Naive thymus-derived CD4-positive, alpha-beta T cell (primary cell): ENCODE data around the gene CCDC170. TPM values are rescaled to one million over a fixed set of nuclear protein-coding genes. Genes with fewer than 3 reads are reported as not detected.
A peak's percentile ranks its signal among the peaks of the same experiment; 100 is the strongest.

Experiments
- ATAC-seq: fragments of 150-1000 bp; cut with Tn5 transposase; 2 replicates; pipeline ENCODE4 v1.10.0; 2021; ENCODE audit warnings: mild to moderate bottlenecking, moderate library complexity
- CTCF ChIA-PET: fragments of 350-600 bp; sonication (Branson Sonifier 250); formaldehyde crosslinking; loops from one replicate; lab custom pipeline; 2021; ENCODE audit warnings: antibody characterized with exemption; lab: Charles Lee
- POLR2A ChIA-PET: fragments of 350-600 bp; sonication (Branson Sonifier 250); formaldehyde crosslinking; loops from one replicate; lab custom pipeline; 2021; ENCODE audit warnings: antibody characterized with exemption, inconsistent platforms; lab: Charles Lee
- DNase-seq, 9 donors: peaks; one replicate each; pipeline versions ENCODE4 v3.0.0 to v3.0.0-alpha.2; 2020 to 2022; ENCODE audit warnings: mixed read lengths in 1 of 9
- H3K27ac ChIP-seq: one replicate; pipeline ENCODE4 v1.7.0; 2013; ENCODE audit warnings: mild to moderate bottlenecking, low read depth, low read length, moderate library complexity
- H3K27me3 ChIP-seq, 2 donors: one replicate each; pipeline ENCODE4 v1.7.0; 2013; ENCODE audit warnings: low read length in 2 of 2, mild to moderate bottlenecking in 2 of 2, moderate library complexity in 2 of 2; ENCODE audit not compliant: control insufficient read depth in 2 of 2, insufficient read depth in 2 of 2
- H3K36me3 ChIP-seq, 3 experiments: 1 replicate in 2 of 3; 2 replicates in 1 of 3; pipeline ENCODE4 v1.7.0; 2013; ENCODE audit warnings: low read length in 3 of 3, mild to moderate bottlenecking in 3 of 3, moderate library complexity in 1 of 3; ENCODE audit not compliant: insufficient read depth in 3 of 3, control insufficient read depth in 2 of 3
- H3K4me1 ChIP-seq, 2 donors: one replicate each; pipeline ENCODE4 v1.7.0; 2013; ENCODE audit warnings: low read length in 2 of 2, mild to moderate bottlenecking in 2 of 2, moderate library complexity in 1 of 2; ENCODE audit not compliant: control insufficient read depth in 2 of 2, insufficient read depth in 2 of 2
- H3K4me3 ChIP-seq: 2 replicates; pipeline ENCODE4 v1.7.0; 2013; ENCODE audit warnings: mild to moderate bottlenecking, low read length
- H3K9me3 ChIP-seq, 3 experiments: 1 replicate in 2 of 3; 2 replicates in 1 of 3; pipeline ENCODE4 v1.7.0; 2013; ENCODE audit warnings: low read length in 3 of 3; ENCODE audit not compliant: control insufficient read depth in 2 of 3
- H3K27ac Mint-ChIP-seq, 9 donors: one replicate each; pipeline ENCODE4 v1.8.0; 2020 to 2022; ENCODE audit warnings: mixed read lengths in 9 of 9, mild to moderate bottlenecking in 8 of 9, moderate library complexity in 5 of 9, inconsistent platforms in 2 of 9
- H3K27me3 Mint-ChIP-seq, 5 donors: one replicate each; pipeline ENCODE4 v1.8.0; 2021 to 2022; ENCODE audit warnings: mixed read lengths in 5 of 5, mild to moderate bottlenecking in 1 of 5
- H3K36me3 Mint-ChIP-seq, 5 donors: one replicate each; pipeline ENCODE4 v1.8.0; 2020 to 2022; ENCODE audit warnings: mixed read lengths in 5 of 5, mild to moderate bottlenecking in 3 of 5, inconsistent platforms in 1 of 5
- H3K4me1 Mint-ChIP-seq, 7 donors: one replicate each; pipeline ENCODE4 v1.8.0; 2020 to 2022; ENCODE audit warnings: mixed read lengths in 7 of 7, mild to moderate bottlenecking in 3 of 7, inconsistent platforms in 1 of 7
- H3K4me3 Mint-ChIP-seq, 10 donors: one replicate each; pipeline ENCODE4 v1.8.0; 2020 to 2022; ENCODE audit warnings: mild to moderate bottlenecking in 10 of 10, mixed read lengths in 10 of 10, moderate library complexity in 6 of 10, inconsistent platforms in 2 of 10
- H3K9me3 Mint-ChIP-seq, 11 donors: one replicate each; pipeline ENCODE4 v1.8.0; 2020 to 2022; ENCODE audit warnings: mixed read lengths in 11 of 11, mild to moderate bottlenecking in 4 of 11, inconsistent platforms in 1 of 11, moderate library complexity in 1 of 11
- intact Hi-C, 2 donors: fragments of 100-400 bp; cut with micrococcal nuclease; formaldehyde crosslinking; loops; one replicate each; pipeline ENCODE4 v1.15.1; 2023
- polyA plus RNA-seq, 2 donors: library from polyadenylated mRNA; unstranded; fragments of 300-500 nt; fragmentation: Illumina TruSeq; gene quantifications; one replicate each; pipeline ENCODE4 v1.2.3, GENCODE V29; 2021
- total RNA-seq, 6 experiments: library from RNA in 5 of 6; stranded (reverse) in 5 of 6; gene quantifications; 1 replicate in 5 of 6; 2 replicates in 1 of 6; pipeline ENCODE4 v1.2.3 and lab custom pipeline; 2021 to 2026

CCDC170 gene
- total and polyA plus RNA-seq, 7 experiments from 2014 or later: 0.56 TPM; not detected in 5

GRCh38 chr6:151495380-151495779 is 1.6 kb downstream of the CCDC170 start:
- peak overlapping the region in 3 of 10 donors; percentile 57 to 73 (median 65) for H3K4me3 Mint-ChIP-seq
- CTCF ChIA-PET: no interaction called here

GRCh38 chr6:151497905-151498304 is 4.1 kb downstream of the CCDC170 start:
- peaks cover 39 to 53% (median 49%) of the 10 kb centered on the region in 5 donors for H3K27me3 Mint-ChIP-seq

More at GRCh38 chr6:151495380-151495779, 1.6 kb downstream of the CCDC170 start:
- peaks cover 0 to 5% (median 0%) of the 10 kb centered on the region in 5 donors for H3K36me3 Mint-ChIP-seq
- intact Hi-C loops: no loop called here
- peaks cover 4 to 20% of the 10 kb centered on the region in 2 donors for H3K27me3 ChIP-seq
- no peak overlapping the region for H3K27ac ChIP-seq
- no peaks in the 10 kb centered on the region for H3K9me3 ChIP-seq
- H3K4me1 ChIP-seq: no peaks in the 10 kb centered on the region
- H3K36me3 ChIP-seq: peaks cover 0 to 2% (median 0%) of the 10 kb centered on the region in 3 experiments
- no peak overlapping the region for H3K4me3 ChIP-seq
- ATAC-seq: no peak
- no peak for DNase-seq
- no peaks in the 10 kb centered on the region for H3K9me3 Mint-ChIP-seq
- POLR2A ChIA-PET: no interaction called here
- no peak overlapping the region for H3K27ac Mint-ChIP-seq
- H3K4me1 Mint-ChIP-seq: peaks cover 13 to 19% (median 14%) of the 10 kb centered on the region in 7 donors
- peaks cover 47 to 69% (median 59%) of the 10 kb centered on the region in 5 donors for H3K27me3 Mint-ChIP-seq

GRCh38 chr6:151498327-151498726 is 4.5 kb downstream of the CCDC170 start:
- Histone ChIP-seq H3K36me3 (peaks cover 0 to 2% (median 0%) of the 10 kb centered on the region in 3 experiments), H3K27ac (no peak overlapping the region), H3K4me1 (no peaks in the 10 kb centered on the region), H3K27me3 (peaks cover 4 to 16% of the 10 kb centered on the region in 2 donors), H3K9me3 (no peaks in the 10 kb centered on the region), H3K4me3 (no peak overlapping the region)
- DNase-seq: no peak
- ATAC-seq: peak; percentile 31
- Mint-ChIP-seq H3K27ac (no peak overlapping the region), H3K4me1 (peaks cover 10 to 18% (median 14%) of the 10 kb centered on the region in 7 donors), H3K4me3 (no peak overlapping the region), H3K36me3 (peaks cover 0 to 2% (median 0%) of the 10 kb centered on the region in 5 donors), H3K9me3 (no peaks in the 10 kb centered on the region), H3K27me3 (peaks cover 35 to 52% (median 46%) of the 10 kb centered on the region in 5 donors)
- ChIA-PET CTCF (no interaction called here), POLR2A (interaction anchor here (0.7 kb wide), 1 partner anchor 103 kb away, joined by 4 read pairs; no protein-coding TSS in a partner anchor)
- intact Hi-C loops: no loop called here

More at GRCh38 chr6:151497905-151498304, 4.1 kb downstream of the CCDC170 start:
- POLR2A ChIA-PET: interaction anchor here (0.7 kb wide), 1 partner anchor 103 kb away, joined by 4 read pairs; no protein-coding TSS in a partner anchor
- H3K27ac ChIP-seq: no peak overlapping the region
- peaks cover 0 to 5% (median 0%) of the 10 kb centered on the region in 5 donors for H3K36me3 Mint-ChIP-seq
- intact Hi-C loops: no loop called here
- no peaks in the 10 kb centered on the region for H3K9me3 Mint-ChIP-seq
- ATAC-seq: peak; percentile 24
- H3K4me3 ChIP-seq: no peak overlapping the region
- peaks cover 0 to 2% (median 0%) of the 10 kb centered on the region in 3 experiments for H3K36me3 ChIP-seq
- CTCF ChIA-PET: no interaction called here
- no peaks in the 10 kb centered on the region for H3K4me1 ChIP-seq
- H3K4me3 Mint-ChIP-seq: no peak overlapping the region
- peaks cover 4 to 16% of the 10 kb centered on the region in 2 donors for H3K27me3 ChIP-seq
- peaks cover 13 to 20% (median 14%) of the 10 kb centered on the region in 7 donors for H3K4me1 Mint-ChIP-seq
- no peaks in the 10 kb centered on the region for H3K9me3 ChIP-seq
- no peak for DNase-seq
- no peak overlapping the region for H3K27ac Mint-ChIP-seq

GRCh38 chr6:151499551-151499950 is 5.7 kb downstream of the CCDC170 start:
- no peaks in the 10 kb centered on the region for H3K4me1 ChIP-seq

GRCh38 chr6:151501511-151502136 is 7.8 kb downstream of the CCDC170 start:
- Mint-ChIP-seq H3K27me3 (peaks cover 10 to 25% (median 19%) of the 10 kb centered on the region in 5 donors), H3K9me3 (no peaks in the 10 kb centered on the region), H3K4me1 (peaks cover 0 to 7% (median 0%) of the 10 kb centered on the region in 7 donors), H3K4me3 (no peak overlapping the region), H3K27ac (no peak overlapping the region), H3K36me3 (peaks cover 0 to 4% (median 0%) of the 10 kb centered on the region in 5 donors)
- CTCF ChIA-PET: no interaction called here
- no peak overlapping the region for H3K4me3 ChIP-seq
- H3K27ac ChIP-seq: no peak overlapping the region
- ATAC-seq (no peak), DNase-seq (no peak)
- no peaks in the 10 kb centered on the region for H3K9me3 ChIP-seq
- POLR2A ChIA-PET: no interaction called here
- intact Hi-C loops: no loop called here
- H3K27me3 ChIP-seq: no peaks in the 10 kb centered on the region
- no peaks in the 10 kb centered on the region for H3K4me1 ChIP-seq
- H3K36me3 ChIP-seq: peaks cover 0 to 2% (median 0%) of the 10 kb centered on the region in 3 experiments

More at GRCh38 chr6:151499551-151499950, 5.7 kb downstream of the CCDC170 start:
- Histone ChIP-seq H3K27ac (no peak overlapping the region), H3K36me3 (peaks cover 0 to 2% (median 0%) of the 10 kb centered on the region in 3 experiments), H3K9me3 (no peaks in the 10 kb centered on the region), H3K4me3 (no peak overlapping the region), H3K27me3 (peaks cover 4% of the 10 kb centered on the region in 2 donors)
- no peak for DNase-seq
- ChIA-PET POLR2A (no interaction called here), CTCF (no interaction called here)
- peaks cover 5 to 15% (median 11%) of the 10 kb centered on the region in 7 donors for H3K4me1 Mint-ChIP-seq
- H3K9me3 Mint-ChIP-seq: no peaks in the 10 kb centered on the region
- H3K27ac Mint-ChIP-seq: no peak overlapping the region
- no peak for ATAC-seq
- H3K27me3 Mint-ChIP-seq: peaks cover 29 to 46% (median 40%) of the 10 kb centered on the region in 5 donors
- no peak overlapping the region for H3K4me3 Mint-ChIP-seq
- H3K36me3 Mint-ChIP-seq: peaks cover 0 to 2% (median 0%) of the 10 kb centered on the region in 5 donors
- intact Hi-C loops: no loop called here

- intact Hi-C loops: no loop called here
- Histone ChIP-seq H3K4me1 (no peaks in the 10 kb centered on the region), H3K27me3 (no peaks in the 10 kb centered on the region), H3K36me3 (peaks cover 0 to 2% (median 0%) of the 10 kb centered on the region in 3 experiments), H3K4me3 (no peak overlapping the region), H3K27ac (no peak overlapping the region), H3K9me3 (no peaks in the 10 kb centered on the region)
- no peak for DNase-seq
- Mint-ChIP-seq H3K4me1 (peaks cover 0 to 7% (median 0%) of the 10 kb centered on the region in 7 donors), H3K4me3 (no peak overlapping the region), H3K27me3 (peaks cover 10 to 22% (median 15%) of the 10 kb centered on the region in 5 donors), H3K27ac (no peak overlapping the region), H3K9me3 (no peaks in the 10 kb centered on the region), H3K36me3 (peaks cover 0 to 4% (median 0%) of the 10 kb centered on the region in 5 donors)
- ChIA-PET CTCF (interaction anchor here (1.0 kb wide), 1 partner anchor 26 kb away, joined by 4 read pairs; no protein-coding TSS in a partner anchor), POLR2A (no interaction called here)
- ATAC-seq: peak; percentile 50
Measured at GRCh38 chr6:151502499-151502898, 8.7 kb downstream of the CCDC170 start.
